Stimulated activated naive CD8-positive, alpha-beta T cell treated with anti-CD3 and anti-CD28 coated beads, Interleukin-15, Interleukin-2, amounts not matched to agents 100 U/mL and 50 U/mL, for 24 hours (primary cell): Measurements from ENCODE around the gene ARHGDIG.

Experiments used
- ATAC-seq: fragments of 150-1000 bp; cut with Tn5 transposase; one replicate; pipeline ENCODE4 v1.10.0; 2021
- DNase-seq: peaks from one replicate; pipeline ENCODE4 v3.0.0; 2021

ARHGDIG gene

GRCh38 chr16:297832-298231 lies 17.4 kb downstream of the ARHGDIG start:
- ATAC-seq (no peak), DNase-seq (no peak)

GRCh38 chr16:301235-301634 lies 20.8 kb downstream of the ARHGDIG start:
- no peak for ATAC-seq
- DNase-seq, result no peak

GRCh38 chr16:301950-302349 lies 21.6 kb downstream of the ARHGDIG start:
- DNase-seq (no peak), ATAC-seq (no peak)

- ATAC-seq (no peak), DNase-seq (no peak)
Measured at GRCh38 chr16:303760-304505, 23.5 kb downstream of the ARHGDIG start.

- no peak for ATAC-seq
- DNase-seq, result no peak
Measured at GRCh38 chr16:305916-306626, 25.7 kb downstream of the ARHGDIG start.

GRCh38 chr16:306911-307370 lies 26.6 kb downstream of the ARHGDIG start:
- no peak for ATAC-seq

GRCh38 chr16:307691-308312 lies 27.4 kb downstream of the ARHGDIG start:
- DNase-seq, result no peak
- ATAC-seq, result peak; percentile 30

More at GRCh38 chr16:306911-307370, 26.6 kb downstream of the ARHGDIG start:
- DNase-seq, result no peak

- no peak for DNase-seq
- peak; percentile 32 for ATAC-seq
Measured at GRCh38 chr16:309476-309875, 29.1 kb downstream of the ARHGDIG start.

- ATAC-seq, result no peak
- no peak for DNase-seq
Measured at GRCh38 chr16:311725-312124, 31.3 kb downstream of the ARHGDIG start.

- no peak for DNase-seq
- ATAC-seq, result no peak
Measured at GRCh38 chr16:314351-314750, 34.0 kb downstream of the ARHGDIG start.

- DNase-seq (no peak), ATAC-seq (no peak)
Measured at GRCh38 chr16:314795-315299, 34.5 kb downstream of the ARHGDIG start.

- DNase-seq (no peak), ATAC-seq (no peak)
Measured at GRCh38 chr16:316741-317464, 36.5 kb downstream of the ARHGDIG start.

GRCh38 chr16:317583-317982 lies 37.2 kb downstream of the ARHGDIG start:
- DNase-seq (no peak), ATAC-seq (no peak)

GRCh38 chr16:318628-319027 lies 38.2 kb downstream of the ARHGDIG start:
- ATAC-seq, result no peak
- DNase-seq, result peak; percentile 16

GRCh38 chr16:320206-320605 lies 39.8 kb downstream of the ARHGDIG start:
- DNase-seq, result no peak
- no peak for ATAC-seq

- DNase-seq (no peak), ATAC-seq (no peak)
Measured at GRCh38 chr16:321532-321931, 41.1 kb downstream of the ARHGDIG start.

GRCh38 chr16:322476-323143 lies 42.2 kb downstream of the ARHGDIG start:
- no peak for ATAC-seq
- DNase-seq, result no peak

GRCh38 chr16:324201-324450 lies 43.7 kb downstream of the ARHGDIG start:
- DNase-seq (no peak), ATAC-seq (no peak)

GRCh38 chr16:324451-325334 lies 44.3 kb downstream of the ARHGDIG start:
- peak; percentile 64 for DNase-seq

GRCh38 chr16:325375-326145 lies 45.2 kb downstream of the ARHGDIG start:
- no peak for ATAC-seq
- DNase-seq, result no peak

More at GRCh38 chr16:324451-325334, 44.3 kb downstream of the ARHGDIG start:
- ATAC-seq, result peak; percentile 30
